Tibial nerve (tissue), 4 donors: ENCODE results near the gene JOSD1. TPM values are rescaled to one million over a fixed set of nuclear protein-coding genes. Genes with fewer than 3 reads are reported as not detected.
A peak's percentile ranks its signal among the peaks of the same experiment; 100 is the strongest.

ENCODE experiments used
- DNase-seq, 2 donors: peaks; one replicate each; pipeline ENCODE4 v3.0.0-alpha.2; 2019; ENCODE audit warnings: low spot score in 2 of 2
- H3K27ac ChIP-seq, 4 donors: fragments of 200-600 bp; sonication (generic) in 3 of 4; one replicate each; pipeline ENCODE4 v1.5.1; 2017 to 2019; ENCODE audit warnings: mild to moderate bottlenecking in 1 of 4
- H3K27me3 ChIP-seq, 2 donors: fragments of 200-600 bp; sonication (generic) in 1 of 2; one replicate each; pipeline versions ENCODE4 v1.5.1 to v1.6.0; 2017 to 2019
- H3K36me3 ChIP-seq, 3 donors: fragments of 200-600 bp; sonication (generic); one replicate each; pipeline ENCODE4 v1.5.1; 2018 to 2019
- H3K4me1 ChIP-seq, 4 donors: fragments of 200-600 bp; sonication (generic) in 3 of 4; one replicate each; pipeline ENCODE4 v1.5.1; 2017 to 2019
- H3K4me3 ChIP-seq, 4 donors: fragments of 200-600 bp; sonication (generic) in 3 of 4; one replicate each; pipeline ENCODE4 v1.5.1; 2017 to 2019; ENCODE audit warnings: mild to moderate bottlenecking in 1 of 4, moderate library complexity in 1 of 4
- H3K9me3 ChIP-seq, 4 donors: fragments of 200-600 bp; sonication (generic) in 3 of 4; one replicate each; pipeline ENCODE4 v1.5.1; 2017 to 2019
- EP300 ChIP-seq, 2 donors: sonication (generic); formaldehyde crosslinking; IDR thresholded peaks; one replicate each; pipeline ENCODE4 v1.6.1; 2017; ENCODE audit warnings: antibody characterized with exemption in 2 of 2, mild to moderate bottlenecking in 1 of 2
- POLR2A ChIP-seq, 2 donors: fragments of 450-650 bp; IDR thresholded peaks; one replicate each; pipeline ENCODE4 v1.6.1; 2017; ENCODE audit warnings: antibody characterized with exemption in 2 of 2, mild to moderate bottlenecking in 2 of 2, moderate library complexity in 2 of 2
- WGBS, 2 donors: methylation state at CpG; one replicate each; pipeline ENCODE4 v1.1.5; 2018; 5-methylcytosine and 5-hydroxymethylcytosine counted together
- total RNA-seq, 4 donors: library from RNA; depleted of rRNA; stranded (reverse); fragments of >200 nt; gene quantifications; one replicate each; pipeline ENCODE4 v1.1.0, GENCODE V29; 2016
- TF ChIP-seq, protein P1 (sequence below), 5 experiments: fragments of 200-600 bp in 3 of 5; fragments of 450-650 bp in 2 of 5; sonication (generic) in 3 of 5; IDR thresholded peaks; one replicate each; pipeline ENCODE4 v1.5.1; 2016 to 2019; ENCODE audit warnings: antibody characterized with exemption in 5 of 5, mild to moderate bottlenecking in 3 of 5, moderate library complexity in 2 of 5

JOSD1 gene
- total RNA-seq, 4 donors from 2014 or later, result 50.7 to 86.4 (median 76.0) TPM

GRCh38 chr22:38724926-38725571 is 24.3 kb upstream of the JOSD1 start:
- WGBS, 2 donors, result 63 to 75% methylated on average over 3 of the region's 3 CpGs
- Histone ChIP-seq H3K27me3 (no peaks in the 10 kb centered on the region), H3K4me3 (no peak overlapping the region), H3K4me1 (peaks cover 0 to 10% (median 0%) of the 10 kb centered on the region in 4 donors), H3K9me3 (no peaks in the 10 kb centered on the region), H3K27ac (no peak overlapping the region), H3K36me3 (peaks cover 18 to 100% (median 69%) of the 10 kb centered on the region in 3 donors)
- DNase-seq, result no peak
- TF ChIP-seq EP300 (IDR thresholded peaks at IDR 0.05) (no peak), POLR2A (IDR thresholded peaks at IDR 0.05) (no peak)
- TF ChIP-seq, protein P1, sequence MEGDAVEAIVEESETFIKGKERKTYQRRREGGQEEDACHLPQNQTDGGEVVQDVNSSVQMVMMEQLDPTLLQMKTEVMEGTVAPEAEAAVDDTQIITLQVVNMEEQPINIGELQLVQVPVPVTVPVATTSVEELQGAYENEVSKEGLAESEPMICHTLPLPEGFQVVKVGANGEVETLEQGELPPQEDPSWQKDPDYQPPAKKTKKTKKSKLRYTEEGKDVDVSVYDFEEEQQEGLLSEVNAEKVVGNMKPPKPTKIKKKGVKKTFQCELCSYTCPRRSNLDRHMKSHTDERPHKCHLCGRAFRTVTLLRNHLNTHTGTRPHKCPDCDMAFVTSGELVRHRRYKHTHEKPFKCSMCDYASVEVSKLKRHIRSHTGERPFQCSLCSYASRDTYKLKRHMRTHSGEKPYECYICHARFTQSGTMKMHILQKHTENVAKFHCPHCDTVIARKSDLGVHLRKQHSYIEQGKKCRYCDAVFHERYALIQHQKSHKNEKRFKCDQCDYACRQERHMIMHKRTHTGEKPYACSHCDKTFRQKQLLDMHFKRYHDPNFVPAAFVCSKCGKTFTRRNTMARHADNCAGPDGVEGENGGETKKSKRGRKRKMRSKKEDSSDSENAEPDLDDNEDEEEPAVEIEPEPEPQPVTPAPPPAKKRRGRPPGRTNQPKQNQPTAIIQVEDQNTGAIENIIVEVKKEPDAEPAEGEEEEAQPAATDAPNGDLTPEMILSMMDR (IDR thresholded peaks at IDR 0.05), result peak in 3 of 5 experiments; percentile 9 to 23 (median 23)

- peaks cover 0 to 11% (median 0%) of the 10 kb centered on the region in 4 donors for H3K4me1 ChIP-seq
- no peaks in the 10 kb centered on the region for H3K27me3 ChIP-seq
- peaks cover 18 to 92% (median 60%) of the 10 kb centered on the region in 3 donors for H3K36me3 ChIP-seq
- DNase-seq, result no peak
- no peaks in the 10 kb centered on the region for H3K9me3 ChIP-seq
- H3K4me3 ChIP-seq, result no peak overlapping the region
- no peak overlapping the region for H3K27ac ChIP-seq
- no peak for TF ChIP-seq EP300 (IDR thresholded peaks at IDR 0.05)
- no peak for TF ChIP-seq POLR2A (IDR thresholded peaks at IDR 0.05)
- TF ChIP-seq, protein P1 (IDR thresholded peaks at IDR 0.05), result no peak
- WGBS, 2 donors, result 97% methylated on average over 7 of the region's 7 CpGs
These were observed 23.4 kb upstream of the JOSD1 start for GRCh38 chr22:38724176-38724575.

- Histone ChIP-seq H3K4me1 (peaks cover 0 to 16% (median 3%) of the 10 kb centered on the region in 4 donors), H3K4me3 (no peak overlapping the region), H3K36me3 (peaks cover 6 to 79% (median 53%) of the 10 kb centered on the region in 3 donors), H3K27ac (no peak overlapping the region), H3K27me3 (no peaks in the 10 kb centered on the region), H3K9me3 (no peaks in the 10 kb centered on the region)
- 89 to 92% methylated on average over 7 of the region's 7 CpGs for WGBS, 2 donors
- DNase-seq, result no peak
- TF ChIP-seq, protein P1 (IDR thresholded peaks at IDR 0.05), result no peak
- TF ChIP-seq EP300 (IDR thresholded peaks at IDR 0.05) (no peak), POLR2A (IDR thresholded peaks at IDR 0.05) (no peak)
These were observed 20.8 kb upstream of the JOSD1 start for GRCh38 chr22:38721551-38721950.

- Histone ChIP-seq H3K4me3 (no peak overlapping the region), H3K36me3 (peaks cover 0 to 79% (median 51%) of the 10 kb centered on the region in 3 donors), H3K27me3 (no peaks in the 10 kb centered on the region), H3K9me3 (no peaks in the 10 kb centered on the region), H3K4me1 (peaks cover 0 to 16% (median 3%) of the 10 kb centered on the region in 4 donors), H3K27ac (no peak overlapping the region)
- DNase-seq, result no peak
- TF ChIP-seq POLR2A (IDR thresholded peaks at IDR 0.05) (no peak), EP300 (IDR thresholded peaks at IDR 0.05) (no peak)
- TF ChIP-seq, protein P1 (IDR thresholded peaks at IDR 0.05), result no peak
- WGBS, 2 donors, result 87 to 92% methylated on average over 3 of the region's 3 CpGs
These were observed 19.6 kb upstream of the JOSD1 start for GRCh38 chr22:38720350-38720749.

GRCh38 chr22:38719196-38719595 is 18.5 kb upstream of the JOSD1 start:
- no peak overlapping the region for H3K4me3 ChIP-seq
- DNase-seq, result no peak
- peaks cover 0 to 16% (median 3%) of the 10 kb centered on the region in 4 donors for H3K4me1 ChIP-seq
- no peaks in the 10 kb centered on the region for H3K9me3 ChIP-seq
- H3K36me3 ChIP-seq, result peaks cover 0 to 70% (median 40%) of the 10 kb centered on the region in 3 donors
- 83 to 90% methylated on average over 6 of the region's 6 CpGs for WGBS, 2 donors
- H3K27ac ChIP-seq, result peak overlapping the region in 3 of 4 donors; percentile 42 to 86 (median 74)
- H3K27me3 ChIP-seq, result no peaks in the 10 kb centered on the region
- TF ChIP-seq EP300 (IDR thresholded peaks at IDR 0.05), result no peak
- TF ChIP-seq, protein P1 (IDR thresholded peaks at IDR 0.05), result no peak
- no peak for TF ChIP-seq POLR2A (IDR thresholded peaks at IDR 0.05)
